ENCODE results near the gene ELOVL6. TPM values are rescaled to one million over a fixed set of nuclear protein-coding genes. Genes with fewer than 3 reads are reported as not detected.

The ELOVL6 gene
- total and polyA plus RNA-seq, 10 of the 15 experiments (the other 5 are each of a cell fraction or from before 2014, with no cell fraction given): 3.9 to 33.5 (median 8.1) TPM

- FAIRE-seq: no peak
- in situ Hi-C loops (cut with MboI) (no loop called here), intact Hi-C loops (cut with micrococcal nuclease; ENCODE audit: unreplicated experiment) (no loop called here)
- BruUV-seq (replicated peaks): no TSS peak
- H3K4me3 ChIP-seq: no peak overlapping the region
- no peak overlapping the region for H3K27ac ChIP-seq (ENCODE audit: control insufficient read depth, insufficient read depth)
- H3K4me2 ChIP-seq (ENCODE audit: control insufficient read depth, insufficient read depth): no peak overlapping the region
- CTCF ChIA-PET: interaction anchor here (1.2 to 1.6 kb wide), 2 partner anchors 85 to 113 kb away, joined by 3 to 4 read pairs; no protein-coding TSS in a partner anchor
- no peaks in the 10 kb centered on the region for H3K9me3 ChIP-seq (replicated peaks; ENCODE audit: control insufficient read depth, insufficient read depth, low read length)
- H3K9ac ChIP-seq (ENCODE audit: control insufficient read depth, insufficient read depth, low read length): no peak overlapping the region
- no peaks in the 10 kb centered on the region for H3K4me1 ChIP-seq (ENCODE audit: control insufficient read depth, insufficient read depth, low read length)
- ATAC-seq: no peak
- SMC1A ChIA-PET (ENCODE audit: uncharacterized antibody, unreplicated experiment): interaction anchor here (0.6 to 1.2 kb wide), 3 partner anchors 26 to 142 kb away, joined by 3 read pairs; no protein-coding TSS in a partner anchor
- no peaks in the 10 kb centered on the region for H3K27me3 ChIP-seq (replicated peaks in 1 of 2; ENCODE audit: control insufficient read depth in 2 of 2, insufficient read depth in 2 of 2, low read length in 1 of 2)
- DNase-seq (ENCODE audit: low read depth, low spot score): no peak
- POLR2A ChIA-PET: no interaction called here
- 75% methylated on average over 3 of the region's 3 CpGs for WGBS (ENCODE audit: insufficient coverage, insufficient replicate concordance, low lambda C conversion rate, missing lambda C conversion rate)
- TF ChIP-seq PKNOX1 (IDR thresholded peaks at IDR 0.05) (no peak), YBX1 (IDR thresholded peaks at IDR 0.05) (no peak), SKIL (IDR thresholded peaks at IDR 0.05; ENCODE audit: low read depth, poor library complexity, severe bottlenecking) (no peak), NRF1 (conservative IDR thresholded peaks at IDR 0.05; ENCODE audit: low read depth, low read length) (no peak), HCFC1 (IDR thresholded peaks at IDR 0.05; ENCODE audit: low read length) (no peak), MAX (IDR thresholded peaks at IDR 0.05; ENCODE audit: low read depth, low read length) (no peak)
- TF ChIP-seq, protein P1, sequence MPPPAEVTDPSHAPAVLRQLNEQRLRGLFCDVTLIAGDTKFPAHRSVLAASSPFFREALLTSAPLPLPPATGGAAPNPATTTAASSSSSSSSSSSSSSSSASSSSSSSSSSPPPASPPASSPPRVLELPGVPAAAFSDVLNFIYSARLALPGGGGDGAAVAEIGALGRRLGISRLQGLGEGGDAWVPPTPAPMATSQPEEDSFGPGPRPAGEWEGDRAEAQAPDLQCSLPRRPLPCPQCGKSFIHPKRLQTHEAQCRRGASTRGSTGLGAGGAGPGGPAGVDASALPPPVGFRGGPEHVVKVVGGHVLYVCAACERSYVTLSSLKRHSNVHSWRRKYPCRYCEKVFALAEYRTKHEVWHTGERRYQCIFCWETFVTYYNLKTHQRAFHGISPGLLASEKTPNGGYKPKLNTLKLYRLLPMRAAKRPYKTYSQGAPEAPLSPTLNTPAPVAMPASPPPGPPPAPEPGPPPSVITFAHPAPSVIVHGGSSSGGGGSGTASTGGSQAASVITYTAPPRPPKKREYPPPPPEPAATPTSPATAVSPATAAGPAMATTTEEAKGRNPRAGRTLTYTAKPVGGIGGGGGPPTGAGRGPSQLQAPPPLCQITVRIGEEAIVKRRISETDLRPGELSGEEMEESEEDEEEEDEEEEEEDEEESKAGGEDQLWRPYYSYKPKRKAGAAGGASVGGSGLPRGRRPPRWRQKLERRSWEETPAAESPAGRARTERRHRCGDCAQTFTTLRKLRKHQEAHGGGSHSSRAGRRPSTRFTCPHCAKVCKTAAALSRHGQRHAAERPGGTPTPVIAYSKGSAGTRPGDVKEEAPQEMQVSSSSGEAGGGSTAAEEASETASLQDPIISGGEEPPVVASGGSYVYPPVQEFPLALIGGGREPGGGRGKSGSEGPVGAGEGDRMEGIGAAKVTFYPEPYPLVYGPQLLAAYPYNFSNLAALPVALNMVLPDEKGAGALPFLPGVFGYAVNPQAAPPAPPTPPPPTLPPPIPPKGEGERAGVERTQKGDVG (CRISPR knock-in tag; IDR thresholded peaks at IDR 0.05): no peak
- TF ChIP-seq, protein P2, sequence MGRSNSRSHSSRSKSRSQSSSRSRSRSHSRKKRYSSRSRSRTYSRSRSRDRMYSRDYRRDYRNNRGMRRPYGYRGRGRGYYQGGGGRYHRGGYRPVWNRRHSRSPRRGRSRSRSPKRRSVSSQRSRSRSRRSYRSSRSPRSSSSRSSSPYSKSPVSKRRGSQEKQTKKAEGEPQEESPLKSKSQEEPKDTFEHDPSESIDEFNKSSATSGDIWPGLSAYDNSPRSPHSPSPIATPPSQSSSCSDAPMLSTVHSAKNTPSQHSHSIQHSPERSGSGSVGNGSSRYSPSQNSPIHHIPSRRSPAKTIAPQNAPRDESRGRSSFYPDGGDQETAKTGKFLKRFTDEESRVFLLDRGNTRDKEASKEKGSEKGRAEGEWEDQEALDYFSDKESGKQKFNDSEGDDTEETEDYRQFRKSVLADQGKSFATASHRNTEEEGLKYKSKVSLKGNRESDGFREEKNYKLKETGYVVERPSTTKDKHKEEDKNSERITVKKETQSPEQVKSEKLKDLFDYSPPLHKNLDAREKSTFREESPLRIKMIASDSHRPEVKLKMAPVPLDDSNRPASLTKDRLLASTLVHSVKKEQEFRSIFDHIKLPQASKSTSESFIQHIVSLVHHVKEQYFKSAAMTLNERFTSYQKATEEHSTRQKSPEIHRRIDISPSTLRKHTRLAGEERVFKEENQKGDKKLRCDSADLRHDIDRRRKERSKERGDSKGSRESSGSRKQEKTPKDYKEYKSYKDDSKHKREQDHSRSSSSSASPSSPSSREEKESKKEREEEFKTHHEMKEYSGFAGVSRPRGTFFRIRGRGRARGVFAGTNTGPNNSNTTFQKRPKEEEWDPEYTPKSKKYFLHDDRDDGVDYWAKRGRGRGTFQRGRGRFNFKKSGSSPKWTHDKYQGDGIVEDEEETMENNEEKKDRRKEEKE (IDR thresholded peaks at IDR 0.05): no peak
- TF ChIP-seq, protein P3, sequence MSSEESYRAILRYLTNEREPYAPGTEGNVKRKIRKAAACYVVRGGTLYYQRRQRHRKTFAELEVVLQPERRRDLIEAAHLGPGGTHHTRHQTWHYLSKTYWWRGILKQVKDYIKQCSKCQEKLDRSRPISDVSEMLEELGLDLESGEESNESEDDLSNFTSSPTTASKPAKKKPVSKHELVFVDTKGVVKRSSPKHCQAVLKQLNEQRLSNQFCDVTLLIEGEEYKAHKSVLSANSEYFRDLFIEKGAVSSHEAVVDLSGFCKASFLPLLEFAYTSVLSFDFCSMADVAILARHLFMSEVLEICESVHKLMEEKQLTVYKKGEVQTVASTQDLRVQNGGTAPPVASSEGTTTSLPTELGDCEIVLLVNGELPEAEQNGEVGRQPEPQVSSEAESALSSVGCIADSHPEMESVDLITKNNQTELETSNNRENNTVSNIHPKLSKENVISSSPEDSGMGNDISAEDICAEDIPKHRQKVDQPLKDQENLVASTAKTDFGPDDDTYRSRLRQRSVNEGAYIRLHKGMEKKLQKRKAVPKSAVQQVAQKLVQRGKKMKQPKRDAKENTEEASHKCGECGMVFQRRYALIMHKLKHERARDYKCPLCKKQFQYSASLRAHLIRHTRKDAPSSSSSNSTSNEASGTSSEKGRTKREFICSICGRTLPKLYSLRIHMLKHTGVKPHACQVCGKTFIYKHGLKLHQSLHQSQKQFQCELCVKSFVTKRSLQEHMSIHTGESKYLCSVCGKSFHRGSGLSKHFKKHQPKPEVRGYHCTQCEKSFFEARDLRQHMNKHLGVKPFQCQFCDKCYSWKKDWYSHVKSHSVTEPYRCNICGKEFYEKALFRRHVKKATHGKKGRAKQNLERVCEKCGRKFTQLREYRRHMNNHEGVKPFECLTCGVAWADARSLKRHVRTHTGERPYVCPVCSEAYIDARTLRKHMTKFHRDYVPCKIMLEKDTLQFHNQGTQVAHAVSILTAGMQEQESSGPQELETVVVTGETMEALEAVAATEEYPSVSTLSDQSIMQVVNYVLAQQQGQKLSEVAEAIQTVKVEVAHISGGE (CRISPR knock-in tag; IDR thresholded peaks at IDR 0.05): no peak
- RAD21 ChIA-PET (ENCODE audit: unreplicated experiment): no interaction called here
- H3K79me2 ChIP-seq (ENCODE audit: control insufficient read depth, insufficient read depth, low read length): no peaks in the 10 kb centered on the region
- no peaks in the 10 kb centered on the region for H3K36me3 ChIP-seq (ENCODE audit: control insufficient read depth in 2 of 2, insufficient read depth in 2 of 2, low read length in 1 of 2)
- no peaks in the 10 kb centered on the region for H4K20me1 ChIP-seq (ENCODE audit: control insufficient read depth, insufficient read depth)
- no peak overlapping the region for H2AFZ ChIP-seq (ENCODE audit: control insufficient read depth, low read depth, low read length)
Measured at GRCh38 chr4:110134269-110134869, 64.0 kb downstream of the ELOVL6 start.
